Stimulated activated CD8-positive, alpha-beta memory T cell treated with anti-CD3 and anti-CD28 coated beads, Interleukin-4, amount 100 ng/mL, for 1 hour (primary cell): ENCODE results near the gene PLXNC1.

Experiments
- DNase-seq, 2 donors: peaks; one replicate each; pipeline ENCODE4 v3.0.0-alpha.2; 2020; ENCODE audit warnings: low read depth in 2 of 2, low spot score in 1 of 2

PLXNC1 gene

GRCh38 chr12:94202245-94203180 lies 54.1 kb downstream of the PLXNC1 start:
- no peak for DNase-seq

GRCh38 chr12:94203181-94203546 lies 54.8 kb downstream of the PLXNC1 start:
- no peak for DNase-seq

GRCh38 chr12:94203796-94204195 lies 55.4 kb downstream of the PLXNC1 start:
- no peak for DNase-seq

GRCh38 chr12:94204499-94205247 lies 56.3 kb downstream of the PLXNC1 start:
- no peak for DNase-seq

GRCh38 chr12:94205822-94206221 lies 57.4 kb downstream of the PLXNC1 start:
- DNase-seq = no peak

- DNase-seq = no peak
These were observed 58.5 kb downstream of the PLXNC1 start for GRCh38 chr12:94206886-94207285.

GRCh38 chr12:94207467-94207848 lies 59.1 kb downstream of the PLXNC1 start:
- no peak for DNase-seq

- DNase-seq = no peak
These were observed 59.7 kb downstream of the PLXNC1 start for GRCh38 chr12:94207849-94208621.

- no peak for DNase-seq
These were observed 60.2 kb downstream of the PLXNC1 start for GRCh38 chr12:94208622-94208966.

- no peak for DNase-seq
These were observed 60.9 kb downstream of the PLXNC1 start for GRCh38 chr12:94209240-94209639.

- DNase-seq = no peak
These were observed 62.6 kb downstream of the PLXNC1 start for GRCh38 chr12:94211021-94211420.

GRCh38 chr12:94218233-94218632 lies 69.9 kb downstream of the PLXNC1 start:
- no peak for DNase-seq

GRCh38 chr12:94219622-94220302 lies 71.4 kb downstream of the PLXNC1 start:
- no peak for DNase-seq

GRCh38 chr12:94220804-94221203 lies 72.4 kb downstream of the PLXNC1 start:
- no peak for DNase-seq

GRCh38 chr12:94222351-94223084 lies 74.1 kb downstream of the PLXNC1 start:
- DNase-seq = no peak

- no peak for DNase-seq
These were observed 75.5 kb downstream of the PLXNC1 start for GRCh38 chr12:94223842-94224241.

GRCh38 chr12:94225506-94225905 lies 77.1 kb downstream of the PLXNC1 start:
- no peak for DNase-seq

GRCh38 chr12:94225947-94226630 lies 77.7 kb downstream of the PLXNC1 start:
- no peak for DNase-seq

- DNase-seq = no peak
These were observed 78.7 kb downstream of the PLXNC1 start for GRCh38 chr12:94227066-94227465.

- no peak for DNase-seq
These were observed 80.1 kb downstream of the PLXNC1 start for GRCh38 chr12:94228488-94228907.
